HEK293 (cell line): ENCODE data around the gene LUZP2.

Experiments
- CTCF ChIA-PET: fragments of 350-600 bp; formaldehyde crosslinking; extraction: SDS; loops from one replicate; lab custom pipeline; 2021; ENCODE audit warnings: antibody characterized with exemption; lab: Yijun Ruan, JAX
- POLR2A ChIA-PET: fragments of 300-600 bp; formaldehyde crosslinking; extraction: SDS; loops from one replicate; lab custom pipeline; 2020; ENCODE audit warnings: antibody characterized with exemption, inconsistent platforms; lab: Yijun Ruan, JAX
- H3K27ac ChIP-seq: fragments of 200-500 bp; sonication (Bioruptor generic); 2 replicates; pipeline ENCODE4 v1.5.1; 2014; ENCODE audit warnings: low read depth, low read length, control low read depth, inconsistent platforms; ENCODE audit errors: extremely low read depth
- H3K36me3 ChIP-seq, 2 experiments: fragments of 200-500 bp in 1 of 2; sonication (Bioruptor generic) in 1 of 2; 1 replicate in 1 of 2; 2 replicates in 1 of 2; pipeline ENCODE4 v1.5.1; 2014 to 2017; ENCODE audit warnings: inconsistent platforms in 2 of 2, low read length in 2 of 2; ENCODE audit not compliant: control insufficient read depth in 2 of 2, insufficient read depth in 1 of 2
- H3K4me1 ChIP-seq: fragments of 200-500 bp; sonication (Bioruptor generic); 2 replicates; pipeline ENCODE4 v1.5.1; 2014; ENCODE audit warnings: mild to moderate bottlenecking, low read length, inconsistent platforms; ENCODE audit not compliant: control insufficient read depth, insufficient read depth
- H3K4me3 ChIP-seq: 2 replicates; pipeline ENCODE4 v1.5.1; 2011; ENCODE audit warnings: low read depth, mild to moderate bottlenecking, control low read depth, low read length, moderate library complexity
- H3K9me3 ChIP-seq: fragments of 200-500 bp; sonication (Bioruptor generic); 2 replicates; pipeline ENCODE4 v1.5.1; 2014; ENCODE audit warnings: low read depth, low read length, inconsistent platforms; ENCODE audit not compliant: control insufficient read depth, insufficient read depth
- MEIS1 ChIP-seq: sonication (generic); formaldehyde crosslinking; IDR thresholded peaks from 2 replicates; pipeline ENCODE4 v1.8.1; 2022; ENCODE audit warnings: missing genetic modification reagents, mild to moderate bottlenecking, borderline replicate concordance
- TCF7L2 ChIP-seq: IDR thresholded peaks from 2 replicates; pipeline ENCODE4 v1.6.1; 2011; ENCODE audit warnings: low read depth, mild to moderate bottlenecking, inconsistent platforms, low read length, moderate library complexity, borderline replicate concordance
- YY1 ChIP-seq: fragments of 450-650 bp; formaldehyde crosslinking; IDR thresholded peaks from 2 replicates; pipeline ENCODE4 v1.5.1; 2018; ENCODE audit warnings: missing biosample characterization, missing genetic modification characterization
- YY2 ChIP-seq: fragments of 450-650 bp; formaldehyde crosslinking; IDR thresholded peaks from 2 replicates; pipeline ENCODE4 v1.5.1; 2016; ENCODE audit warnings: missing biosample characterization, missing genetic modification characterization
- ZBTB26 ChIP-seq: fragments of 450-650 bp; formaldehyde crosslinking; optimal IDR thresholded peaks from 2 replicates; pipeline ENCODE3; 2016; ENCODE audit warnings: missing biosample characterization, mild to moderate bottlenecking, missing genetic modification characterization
- ZBTB8A ChIP-seq: fragments of 450-650 bp; formaldehyde crosslinking; IDR thresholded peaks from 2 replicates; pipeline ENCODE4 v1.5.1; 2016; ENCODE audit warnings: missing biosample characterization, missing genetic modification characterization
- ZFHX2 ChIP-seq: fragments of 450-650 bp; formaldehyde crosslinking; conservative IDR thresholded peaks from 2 replicates; pipeline ENCODE4 v1.5.1; 2016; ENCODE audit warnings: missing biosample characterization, missing genetic modification characterization
- ZNF266 ChIP-seq: fragments of 450-650 bp; formaldehyde crosslinking; IDR thresholded peaks from 2 replicates; pipeline ENCODE4 v1.5.1; 2016; ENCODE audit warnings: missing biosample characterization, missing genetic modification characterization, low read depth
- ZNF335 ChIP-seq: fragments of 450-650 bp; formaldehyde crosslinking; conservative IDR thresholded peaks from 2 replicates; pipeline ENCODE4 v1.5.1; 2016; ENCODE audit warnings: missing biosample characterization, missing genetic modification characterization
- ZNF394 ChIP-seq: fragments of 450-650 bp; formaldehyde crosslinking; IDR thresholded peaks from 2 replicates; pipeline ENCODE4 v1.5.1; 2016; ENCODE audit warnings: missing biosample characterization, missing genetic modification characterization, mild to moderate bottlenecking, moderate library complexity, borderline replicate concordance
- ZNF449 ChIP-seq: fragments of 450-650 bp; formaldehyde crosslinking; IDR thresholded peaks from 2 replicates; pipeline ENCODE4 v1.5.1; 2017; ENCODE audit warnings: missing biosample characterization, mild to moderate bottlenecking, missing genetic modification characterization, moderate library complexity
- ZNF529 ChIP-seq: fragments of 450-650 bp; formaldehyde crosslinking; IDR thresholded peaks from 2 replicates; pipeline ENCODE4 v1.5.1; 2017; ENCODE audit warnings: missing genetic modification characterization, missing biosample characterization; ENCODE audit not compliant: insufficient replicate concordance
- ZNF692 ChIP-seq: fragments of 450-650 bp; formaldehyde crosslinking; IDR thresholded peaks from 2 replicates; pipeline ENCODE4 v1.5.1; 2016; ENCODE audit warnings: missing biosample characterization, missing genetic modification characterization
- ZNF701 ChIP-seq: fragments of 450-650 bp; formaldehyde crosslinking; IDR thresholded peaks from 2 replicates; pipeline ENCODE4 v1.5.1; 2016; ENCODE audit warnings: missing biosample characterization, missing genetic modification characterization
- ZNF76 ChIP-seq: fragments of 450-650 bp; formaldehyde crosslinking; IDR thresholded peaks from 2 replicates; pipeline ENCODE4; 2016; ENCODE audit warnings: low read depth, missing biosample characterization, missing genetic modification characterization, borderline replicate concordance
- ZNF792 ChIP-seq: fragments of 450-650 bp; formaldehyde crosslinking; IDR thresholded peaks from 2 replicates; pipeline ENCODE4 v1.5.1; 2016; ENCODE audit warnings: missing biosample characterization, missing genetic modification characterization
- ZNF843 ChIP-seq: fragments of 450-650 bp; formaldehyde crosslinking; IDR thresholded peaks from 2 replicates; pipeline ENCODE4 v1.5.1; 2016; ENCODE audit warnings: missing biosample characterization, missing genetic modification characterization
- ZSCAN18 ChIP-seq: fragments of 450-650 bp; formaldehyde crosslinking; IDR thresholded peaks from 2 replicates; pipeline ENCODE4 v1.5.1; 2016; ENCODE audit warnings: missing biosample characterization, missing genetic modification characterization
- ZSCAN5A ChIP-seq: fragments of 450-650 bp; formaldehyde crosslinking; IDR thresholded peaks from 2 replicates; pipeline ENCODE4 v1.5.1; 2016; ENCODE audit warnings: missing biosample characterization, missing genetic modification characterization

LUZP2 gene

GRCh38 chr11:24496736-24497725 lies at the start of gene LUZP2:
TSS of gene LUZP2 (plus strand) at chr11:24497053.
- Histone ChIP-seq H3K36me3 (no peaks in the 10 kb centered on the region), H3K4me3 (peak within 1 kb of the TSS; percentile 56), H3K9me3 (no peaks in the 10 kb centered on the region), H3K27ac (no peak within 1 kb of the TSS), H3K4me1 (no peaks in the 10 kb centered on the region)
- TF ChIP-seq ZBTB8A (tag by site-specific recombination) (0 out of 2 replicates have a peak, but pooled peaks have one; percentile 17), ZNF692 (tag by site-specific recombination) (no peak), ZBTB26 (tag by site-specific recombination) (peak; percentile 50), ZNF335 (peak; percentile 84), YY2 (tag by site-specific recombination) (no peak)
- POLR2A ChIA-PET: no interaction called here
- CTCF ChIA-PET: no interaction called here

GRCh38 chr11:24453129-24453718 lies 43.6 kb upstream of the LUZP2 start:
- no peak overlapping the region for H3K4me3 ChIP-seq
- H3K9me3 ChIP-seq: no peaks in the 10 kb centered on the region
- ChIA-PET POLR2A (no interaction called here), CTCF (no interaction called here)
- H3K27ac ChIP-seq: no peak overlapping the region
- H3K4me1 ChIP-seq: no peaks in the 10 kb centered on the region
- no peaks in the 10 kb centered on the region for H3K36me3 ChIP-seq
- no peak for TF ChIP-seq TCF7L2
- no peak for TF ChIP-seq ZNF843 (tag by site-specific recombination)
- no peak for TF ChIP-seq ZNF394 (tag by site-specific recombination)
- no peak for TF ChIP-seq MEIS1 (CRISPR knock-in tag)
- no peak for TF ChIP-seq ZNF529 (tag by site-specific recombination)
- TF ChIP-seq ZFHX2 (tag by site-specific recombination): no peak
- no peak for TF ChIP-seq ZNF449 (tag by site-specific recombination)
- TF ChIP-seq ZNF701: no peak
- TF ChIP-seq ZSCAN5A (tag by site-specific recombination): no peak
- no peak for TF ChIP-seq ZSCAN18 (tag by site-specific recombination)
- no peak for TF ChIP-seq YY1 (tag by site-specific recombination)
- TF ChIP-seq ZNF76 (tag by site-specific recombination): no peak
- TF ChIP-seq ZNF266 (tag by site-specific recombination): no peak
- TF ChIP-seq ZNF792 (tag by site-specific recombination): no peak
